HG03460 (cell line): ENCODE measurements around the gene VPS54.

Experiments used
- ATAC-seq: cut with Tn5 transposase; IDR thresholded peaks from one replicate; pipeline ENCODE4 v1.9.1; 2021; ENCODE audit not compliant: unreplicated experiment

VPS54 gene

GRCh38 chr2:64019083-64019974 lies at the start of gene VPS54:
Gene VPS54, minus strand, starts transcription at chr2:64019428. Its CDS starts 35,429 bp downstream, at chr2:63983999.
- peak; percentile 67 for ATAC-seq

- no peak for ATAC-seq
Observed at GRCh38 chr2:64067326-64067725, 48.1 kb upstream of the VPS54 start.

GRCh38 chr2:64065516-64065915 lies 46.3 kb upstream of the VPS54 start:
- ATAC-seq: no peak

- no peak for ATAC-seq
Observed at GRCh38 chr2:64063924-64064331, 44.7 kb upstream of the VPS54 start.

GRCh38 chr2:64063454-64063853 lies 44.2 kb upstream of the VPS54 start:
- ATAC-seq: no peak

GRCh38 chr2:64062840-64063239 lies 43.6 kb upstream of the VPS54 start:
- no peak for ATAC-seq

GRCh38 chr2:64059270-64059669 lies 40.0 kb upstream of the VPS54 start:
- no peak for ATAC-seq

- ATAC-seq: no peak
Observed at GRCh38 chr2:64056021-64056420, 36.8 kb upstream of the VPS54 start.

- ATAC-seq: no peak
Observed at GRCh38 chr2:64054161-64054915, 35.1 kb upstream of the VPS54 start.

- no peak for ATAC-seq
Observed at GRCh38 chr2:64052463-64053241, 33.4 kb upstream of the VPS54 start.

GRCh38 chr2:64049633-64050220 lies 30.5 kb upstream of the VPS54 start:
- peak; percentile 90 for ATAC-seq

- ATAC-seq: no peak
Observed at GRCh38 chr2:64045938-64046337, 26.7 kb upstream of the VPS54 start.

GRCh38 chr2:64040161-64040560 lies 20.9 kb upstream of the VPS54 start:
- no peak for ATAC-seq

- ATAC-seq: peak; percentile 93
Observed at GRCh38 chr2:64036034-64036705, 16.9 kb upstream of the VPS54 start.

- ATAC-seq: no peak
Observed at GRCh38 chr2:64035072-64035942, 16.1 kb upstream of the VPS54 start.

- no peak for ATAC-seq
Observed at GRCh38 chr2:64029116-64029665, 10.0 kb upstream of the VPS54 start.

- ATAC-seq: no peak
Observed at GRCh38 chr2:64025741-64026140, 6.5 kb upstream of the VPS54 start.

GRCh38 chr2:64024259-64024949 lies 5.2 kb upstream of the VPS54 start:
- ATAC-seq: no peak
